HepG2 (cell line): ENCODE data around the gene FBXO41. TPM values are rescaled to one million over a fixed set of nuclear protein-coding genes. Genes with fewer than 3 reads are reported as not detected.
A peak's percentile ranks its signal among the peaks of the same experiment; 100 is the strongest.

ENCODE experiments used
- CBX1 ChIP-seq: IDR thresholded peaks from one replicate; pipeline ENCODE4 v1.6.1; 2016; ENCODE audit warnings: antibody characterized with exemption, low read depth
- CCDC6 ChIP-seq: sonication (generic); formaldehyde crosslinking; IDR thresholded peaks from 2 replicates; pipeline ENCODE4 v1.8.1; 2022; ENCODE audit warnings: mild to moderate bottlenecking, missing genetic modification reagents, moderate library complexity
- EHMT2 ChIP-seq: fragments of 200-600 bp; sonication (generic); IDR thresholded peaks from 2 replicates; pipeline ENCODE4 v1.7.0; 2017; ENCODE audit warnings: antibody characterized with exemption, low read depth, low read length, borderline replicate concordance
- HNRNPL ChIP-seq: fragments of 200-400 bp; formaldehyde crosslinking; IDR thresholded peaks from 2 replicates; pipeline ENCODE4 v1.6.1; 2017; ENCODE audit warnings: mild to moderate bottlenecking, low read depth, low read length
- NFKBIZ ChIP-seq: IDR thresholded peaks from 2 replicates; pipeline ENCODE4 v1.6.1; 2018; ENCODE audit warnings: missing genetic modification reagents, missing compliant biosample characterization
- PITX1 ChIP-seq: sonication (generic); formaldehyde crosslinking; IDR thresholded peaks from 2 replicates; pipeline ENCODE4 v1.5.1; 2020; ENCODE audit warnings: mild to moderate bottlenecking, missing genetic modification reagents
- UBTF ChIP-seq: sonication (generic); formaldehyde crosslinking; IDR thresholded peaks from 2 replicates; pipeline ENCODE4 v1.4.0; 2020; ENCODE audit warnings: mild to moderate bottlenecking, missing genetic modification reagents
- ZBTB3 ChIP-seq: sonication (generic); formaldehyde crosslinking; IDR thresholded peaks from 2 replicates; pipeline ENCODE4 v1.4.0; 2020; ENCODE audit warnings: low read depth, mild to moderate bottlenecking, moderate library complexity, missing genetic modification reagents, borderline replicate concordance
- ZBTB8A ChIP-seq: sonication (generic); formaldehyde crosslinking; IDR thresholded peaks from 2 replicates; pipeline ENCODE4 v1.4.0; 2020; ENCODE audit warnings: mild to moderate bottlenecking, low read depth, missing genetic modification reagents, borderline replicate concordance
- ZNF256 ChIP-seq: sonication (generic); formaldehyde crosslinking; conservative IDR thresholded peaks from 2 replicates; pipeline ENCODE4 v1.4.0; 2020; ENCODE audit warnings: missing genetic modification reagents
- ZNF740 ChIP-seq: sonication (generic); formaldehyde crosslinking; IDR thresholded peaks from 2 replicates; pipeline ENCODE4 v1.4.0; 2020; ENCODE audit warnings: missing genetic modification reagents
- ZSCAN25 ChIP-seq: sonication (generic); formaldehyde crosslinking; IDR thresholded peaks from 2 replicates; pipeline ENCODE4 v1.8.0; 2022; ENCODE audit warnings: mild to moderate bottlenecking, missing genetic modification reagents
- ZSCAN31 ChIP-seq: sonication (generic); formaldehyde crosslinking; IDR thresholded peaks from 2 replicates; pipeline ENCODE4 v1.5.0; 2020; ENCODE audit warnings: low read depth, mild to moderate bottlenecking, missing genetic modification reagents
- polyA plus RNA-seq, 8 experiments: library from polyadenylated mRNA; depleted of rRNA in 3 of 8; stranded (reverse) in 7 of 8; unstranded in 1 of 8; fragments of >200 nt; fragmentation: Illumina TruSeq in 4 of 8; extraction: Trizol in 4 of 8; gene quantifications; 2 replicates each; pipeline versions ENCODE4 v1.2.1 to v1.2.3, GENCODE V29; 2011 to 2016; ENCODE audit warnings: low read depth in 4 of 8, missing spikeins in 1 of 8, mixed read lengths in 1 of 8; ENCODE audit not compliant: insufficient read depth in 1 of 8
- total RNA-seq, 5 experiments: library from RNA; depleted of rRNA; stranded (reverse); fragments of >200 nt; fragmentation: Illumina TruSeq; extraction: Trizol; gene quantifications; 2 replicates each; pipeline ENCODE4 v1.2.3, GENCODE V29; 2016; ENCODE audit warnings: low read depth in 1 of 5
- TF ChIP-seq, protein P1 (sequence below): sonication (generic); formaldehyde crosslinking; IDR thresholded peaks from 2 replicates; pipeline ENCODE4 v1.5.1; 2020; ENCODE audit warnings: mild to moderate bottlenecking, missing genetic modification reagents
- TF ChIP-seq, protein P2 (sequence below): sonication (generic); formaldehyde crosslinking; IDR thresholded peaks from 2 replicates; pipeline ENCODE4 v1.5.1; 2020; ENCODE audit warnings: missing genetic modification reagents, mild to moderate bottlenecking, borderline replicate concordance
- TF ChIP-seq, protein P3 (sequence below): sonication (generic); formaldehyde crosslinking; IDR thresholded peaks from 2 replicates; pipeline ENCODE4 v1.8.0; 2022; ENCODE audit warnings: missing genetic modification reagents, mild to moderate bottlenecking, inconsistent platforms, borderline replicate concordance

FBXO41 gene
- total and polyA plus RNA-seq, 2 of the 13 experiments (the other 11 are each of a cell fraction or from before 2014, with no cell fraction given), result 4.2 to 10.3 TPM

- TF ChIP-seq ZBTB3 (CRISPR knock-in tag) (no peak), HNRNPL (no peak), EHMT2 (no peak), CBX1 (no peak), CCDC6 (CRISPR knock-in tag) (no peak; the same call in 1 of the 2 replicates), PITX1 (CRISPR knock-in tag) (peak; percentile 42; the same call in 1 of the 2 replicates), UBTF (CRISPR knock-in tag) (no peak), ZNF740 (CRISPR knock-in tag) (no peak), ZNF256 (CRISPR knock-in tag) (no peak), NFKBIZ (no peak), ZBTB8A (CRISPR knock-in tag) (no peak), ZSCAN31 (CRISPR knock-in tag) (no peak; the same call in 1 of the 2 replicates), ZSCAN25 (CRISPR knock-in tag) (peak; percentile 73; the same call in 1 of the 2 replicates)
- TF ChIP-seq, protein P1, sequence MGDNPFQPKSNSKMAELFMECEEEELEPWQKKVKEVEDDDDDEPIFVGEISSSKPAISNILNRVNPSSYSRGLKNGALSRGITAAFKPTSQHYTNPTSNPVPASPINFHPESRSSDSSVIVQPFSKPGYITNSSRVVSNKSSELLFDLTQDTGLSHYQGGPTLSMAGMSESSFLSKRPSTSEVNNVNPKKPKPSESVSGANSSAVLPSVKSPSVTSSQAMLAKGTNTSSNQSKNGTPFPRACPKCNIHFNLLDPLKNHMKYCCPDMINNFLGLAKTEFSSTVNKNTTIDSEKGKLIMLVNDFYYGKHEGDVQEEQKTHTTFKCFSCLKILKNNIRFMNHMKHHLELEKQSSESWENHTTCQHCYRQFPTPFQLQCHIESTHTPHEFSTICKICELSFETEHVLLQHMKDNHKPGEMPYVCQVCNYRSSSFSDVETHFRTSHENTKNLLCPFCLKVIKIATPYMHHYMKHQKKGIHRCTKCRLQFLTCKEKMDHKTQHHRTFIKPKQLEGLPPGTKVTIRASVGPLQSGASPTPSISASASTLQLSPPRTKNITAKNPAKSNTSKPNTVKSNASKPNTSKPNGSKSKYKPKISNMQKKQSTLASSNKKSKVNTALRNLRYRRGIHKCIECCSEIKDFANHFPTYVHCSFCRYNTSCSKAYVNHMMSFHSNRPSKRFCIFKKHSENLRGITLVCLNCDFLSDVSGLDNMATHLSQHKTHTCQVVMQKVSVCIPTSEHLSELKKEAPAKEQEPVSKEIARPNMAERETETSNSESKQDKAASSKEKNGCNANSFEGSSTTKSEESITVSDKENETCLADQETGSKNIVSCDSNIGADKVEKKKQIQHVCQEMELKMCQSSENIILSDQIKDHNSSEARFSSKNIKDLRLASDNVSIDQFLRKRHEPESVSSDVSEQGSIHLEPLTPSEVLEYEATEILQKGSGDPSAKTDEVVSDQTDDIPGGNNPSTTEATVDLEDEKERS (CRISPR knock-in tag), result peak; percentile 57; the same call in 1 of the 2 replicates
- TF ChIP-seq, protein P2, sequence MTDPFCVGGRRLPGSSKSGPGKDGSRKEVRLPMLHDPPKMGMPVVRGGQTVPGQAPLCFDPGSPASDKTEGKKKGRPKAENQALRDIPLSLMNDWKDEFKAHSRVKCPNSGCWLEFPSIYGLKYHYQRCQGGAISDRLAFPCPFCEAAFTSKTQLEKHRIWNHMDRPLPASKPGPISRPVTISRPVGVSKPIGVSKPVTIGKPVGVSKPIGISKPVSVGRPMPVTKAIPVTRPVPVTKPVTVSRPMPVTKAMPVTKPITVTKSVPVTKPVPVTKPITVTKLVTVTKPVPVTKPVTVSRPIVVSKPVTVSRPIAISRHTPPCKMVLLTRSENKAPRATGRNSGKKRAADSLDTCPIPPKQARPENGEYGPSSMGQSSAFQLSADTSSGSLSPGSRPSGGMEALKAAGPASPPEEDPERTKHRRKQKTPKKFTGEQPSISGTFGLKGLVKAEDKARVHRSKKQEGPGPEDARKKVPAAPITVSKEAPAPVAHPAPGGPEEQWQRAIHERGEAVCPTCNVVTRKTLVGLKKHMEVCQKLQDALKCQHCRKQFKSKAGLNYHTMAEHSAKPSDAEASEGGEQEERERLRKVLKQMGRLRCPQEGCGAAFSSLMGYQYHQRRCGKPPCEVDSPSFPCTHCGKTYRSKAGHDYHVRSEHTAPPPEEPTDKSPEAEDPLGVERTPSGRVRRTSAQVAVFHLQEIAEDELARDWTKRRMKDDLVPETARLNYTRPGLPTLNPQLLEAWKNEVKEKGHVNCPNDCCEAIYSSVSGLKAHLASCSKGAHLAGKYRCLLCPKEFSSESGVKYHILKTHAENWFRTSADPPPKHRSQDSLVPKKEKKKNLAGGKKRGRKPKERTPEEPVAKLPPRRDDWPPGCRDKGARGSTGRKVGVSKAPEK (CRISPR knock-in tag), result peak; percentile 82; the same call in 1 of the 2 replicates
- TF ChIP-seq, protein P3, sequence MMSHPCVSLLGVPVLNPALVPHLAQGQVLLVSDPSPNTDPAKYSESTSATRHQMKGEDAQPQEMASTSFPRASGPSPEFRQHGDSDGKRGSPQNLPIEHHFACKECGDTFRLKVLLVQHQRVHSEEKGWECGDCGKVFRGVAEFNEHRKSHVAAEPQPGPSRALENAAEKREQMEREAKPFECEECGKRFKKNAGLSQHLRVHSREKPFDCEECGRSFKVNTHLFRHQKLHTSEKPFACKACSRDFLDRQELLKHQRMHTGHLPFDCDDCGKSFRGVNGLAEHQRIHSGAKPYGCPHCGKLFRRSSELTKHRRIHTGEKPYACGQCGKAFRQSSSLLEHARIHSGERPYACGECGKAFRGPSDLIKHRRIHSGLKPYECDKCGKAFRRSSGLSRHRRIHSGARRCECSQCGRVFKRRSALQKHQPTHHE (CRISPR knock-in tag), result no peak
Observed at GRCh38 chr2:73212448-73213176, 71.7 kb downstream of the FBXO41 start (continued).
